K562 (cell line): Measurements from ENCODE around the gene CEND1. TPM values are rescaled to one million over a fixed set of nuclear protein-coding genes. Genes with fewer than 3 reads are reported as not detected.

Source experiments
- ARID4B ChIP-seq: sonication (generic); formaldehyde crosslinking; IDR thresholded peaks from 2 replicates; pipeline ENCODE4 v1.8.0; 2022; ENCODE audit warnings: mild to moderate bottlenecking, missing genetic modification reagents
- CBX1 ChIP-seq: sonication (generic); IDR thresholded peaks from 2 replicates; pipeline ENCODE4 v1.6.1; 2016; ENCODE audit warnings: antibody characterized with exemption, low read depth, mild to moderate bottlenecking
- CLOCK ChIP-seq: fragments of 250-450 bp; sonication (Bioruptor Pico); IDR thresholded peaks from 2 replicates; pipeline ENCODE4 v1.4.0; 2020; ENCODE audit warnings: mild to moderate bottlenecking, moderate library complexity, borderline replicate concordance
- HDAC1 ChIP-seq, 2 experiments: fragments of 450-650 bp; IDR thresholded peaks; 2 replicates each; pipeline ENCODE4 v1.6.1; 2016 to 2017; ENCODE audit warnings: inconsistent platforms in 1 of 2, mild to moderate bottlenecking in 1 of 2, moderate library complexity in 1 of 2
- KDM4B ChIP-seq, 2 experiments: fragments of 450-650 bp in 1 of 2; sonication (generic) in 1 of 2; IDR thresholded peaks; 2 replicates each; pipeline ENCODE4 v1.6.1; 2016 to 2017; ENCODE audit warnings: borderline replicate concordance in 2 of 2, antibody characterized with exemption in 1 of 2, low read depth in 1 of 2, mild to moderate bottlenecking in 1 of 2
- MBD2 ChIP-seq: sonication (generic); IDR thresholded peaks from 2 replicates; pipeline ENCODE4 v1.6.1; 2016; ENCODE audit warnings: low read depth, borderline replicate concordance
- MITF ChIP-seq: IDR thresholded peaks from 2 replicates; pipeline ENCODE4 v1.6.1; 2014; ENCODE audit warnings: antibody characterized with exemption
- SOX6 ChIP-seq: fragments of 450-650 bp; IDR thresholded peaks from 2 replicates; pipeline ENCODE4 v1.6.1; 2014; ENCODE audit warnings: mild to moderate bottlenecking
- USF2 ChIP-seq: sonication (generic); formaldehyde crosslinking; IDR thresholded peaks from 2 replicates; pipeline ENCODE4 v1.5.0; 2020; ENCODE audit warnings: missing genetic modification reagents
- polyA plus RNA-seq, 8 experiments: library from polyadenylated mRNA; depleted of rRNA in 4 of 8; stranded (reverse) in 5 of 8; unstranded in 3 of 8; fragments of >200 nt; fragmentation: Nextera tagmentation in 2 of 8; fragmentation: Illumina TruSeq in 1 of 8; extraction: Ambion mirVana in 2 of 8; extraction: Trizol in 1 of 8; gene quantifications; 2 replicates each; pipeline versions ENCODE4 v1.2.1 to v1.2.3, GENCODE V29; 2011 to 2014; ENCODE audit warnings: inconsistent platforms in 1 of 8, missing spikeins in 1 of 8
- total RNA-seq, 7 experiments: library from RNA; depleted of rRNA in 6 of 7; stranded (reverse); fragments of >200 nt in 6 of 7; fragmentation: Illumina TruSeq in 2 of 7; extraction: Trizol in 2 of 7; gene quantifications; 2 replicates each; pipeline versions ENCODE4 v1.2.1 to v1.2.3, GENCODE V29; 2011 to 2021; ENCODE audit warnings: low replicate concordance in 1 of 7

Gene CEND1
- total and polyA plus RNA-seq, 9 of the 15 experiments (the other 6 are each of a cell fraction or from before 2014, with no cell fraction given): 0.13 to 0.18 (median 0.16) TPM; not detected in 6

- TF ChIP-seq KDM4B (IDR thresholded peaks at IDR 0.05; ENCODE audit: borderline replicate concordance in 2 of 2, low read depth in 1 of 2): no peak
- TF ChIP-seq HDAC1 (IDR thresholded peaks at IDR 0.05): peak in 1 of 2 experiments; percentile 85; a peak in 2 of 4 replicates
- no peak for TF ChIP-seq MBD2
- TF ChIP-seq MITF: no peak
- TF ChIP-seq CBX1: no peak
- peak; percentile 96 for TF ChIP-seq ARID4B
- TF ChIP-seq USF2: peak; percentile 29; the same call in 1 of the 2 replicates
- no peak for TF ChIP-seq CLOCK (CRISPR knock-in tag)
- no peak for TF ChIP-seq SOX6
These were observed 7.6 kb upstream of the CEND1 start (continued) for GRCh38 chr11:797296-798092.
